ENCODE results near the gene CDK18. TPM values are rescaled to one million over a fixed set of nuclear protein-coding genes. Genes with fewer than 3 reads are reported as not detected.

CDK18 gene
- total RNA-seq, 4 donors from 2014 or later = 13.6 to 22.4 (median 16.9) TPM

DNA sequence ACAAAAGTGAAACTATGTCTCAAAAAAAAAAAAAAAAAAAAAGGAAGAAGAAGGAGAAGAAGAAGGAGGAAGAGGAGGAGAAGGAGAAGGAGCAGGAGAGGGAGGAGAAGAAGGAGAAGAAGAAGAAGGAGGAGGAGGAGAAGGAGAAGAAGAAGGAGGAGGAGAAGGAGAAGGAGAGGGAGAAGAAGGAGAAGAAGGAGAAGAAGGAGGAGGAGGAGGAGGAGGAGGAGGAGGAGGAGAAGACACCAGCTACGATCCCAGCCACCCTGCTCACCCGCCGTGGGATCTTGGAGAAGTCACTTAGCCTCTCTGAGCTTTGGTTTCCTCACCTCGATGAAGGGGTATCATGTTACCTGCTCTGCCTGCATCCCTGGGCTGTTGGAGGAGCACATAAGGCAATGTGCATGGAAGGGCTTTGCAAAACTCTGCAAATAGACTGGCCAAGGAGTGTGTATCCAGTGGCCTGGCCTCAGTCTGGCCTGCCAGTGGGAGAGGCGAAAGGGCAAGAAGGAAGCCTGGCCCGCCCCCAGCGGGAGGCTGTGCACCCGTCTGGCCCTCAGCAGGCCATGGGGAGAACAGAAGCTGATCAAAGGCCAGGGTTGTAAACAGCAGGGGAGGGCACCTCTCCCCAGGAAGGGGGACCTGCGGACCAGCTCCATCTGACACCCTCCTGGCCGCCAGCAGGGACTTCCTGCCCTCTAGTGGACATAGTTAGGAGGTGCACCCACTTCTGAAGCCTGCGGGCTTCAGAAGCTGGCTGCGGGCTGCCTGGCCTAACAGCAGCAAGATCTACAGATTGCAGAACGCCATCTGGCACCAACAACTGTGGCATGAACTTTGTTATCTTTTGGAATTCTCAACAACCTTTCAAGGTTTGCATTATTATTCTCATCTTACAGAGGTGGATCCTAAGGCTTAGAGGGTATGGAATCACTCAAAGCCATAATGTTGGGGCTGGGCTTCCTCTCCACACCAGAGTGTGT, 19.2 kb upstream of the CDK18 start:
- peaks cover 0 to 6% of the 10 kb centered on the region in 2 donors for H3K4me1 ChIP-seq
- intact Hi-C loops (cut with DNase I) = loop anchor here (5.0 kb wide), 3 partner anchors 48 to 133 kb away; no protein-coding TSS in a partner anchor
- no peaks in the 10 kb centered on the region for H3K9me3 ChIP-seq
- DNase-seq = peak; percentile 73 to 74
- no peak overlapping the region for H3K4me3 ChIP-seq (replicated peaks in 1 of 3)
- H3K36me3 ChIP-seq = no peaks in the 10 kb centered on the region
- no peak for TF ChIP-seq POLR2A (IDR thresholded peaks at IDR 0.05)
- TF ChIP-seq CTCF (IDR thresholded peaks at IDR 0.05) = peak; percentile 84 to 96 (median 93)
- no peaks in the 10 kb centered on the region for H3K27me3 ChIP-seq
- 29 to 35% methylated on average over 12 to 13 of the region's 13 CpGs for WGBS, 2 donors
- H3K27ac ChIP-seq = no peak overlapping the region

- Histone ChIP-seq H3K27me3 (no peaks in the 10 kb centered on the region), H3K4me1 (peaks cover 0 to 6% of the 10 kb centered on the region in 2 donors), H3K9me3 (no peaks in the 10 kb centered on the region), H3K36me3 (no peaks in the 10 kb centered on the region), H3K27ac (no peak overlapping the region), H3K4me3 (replicated peaks in 1 of 3) (no peak overlapping the region)
- intact Hi-C loops (cut with DNase I) = loop anchor here (2.0 to 5.0 kb wide), 3 partner anchors 37 to 134 kb away; no protein-coding TSS in a partner anchor
- DNase-seq = no peak
- TF ChIP-seq CTCF (IDR thresholded peaks at IDR 0.05) (no peak), POLR2A (IDR thresholded peaks at IDR 0.05) (no peak)
- whole genome bisulfite sequencing, 2 donors = 91 to 92% methylated on average over 6 of the region's 6 CpGs
These were observed 18.2 kb upstream of the CDK18 start for GRCh38 chr1:205486258-205486657.

DNA sequence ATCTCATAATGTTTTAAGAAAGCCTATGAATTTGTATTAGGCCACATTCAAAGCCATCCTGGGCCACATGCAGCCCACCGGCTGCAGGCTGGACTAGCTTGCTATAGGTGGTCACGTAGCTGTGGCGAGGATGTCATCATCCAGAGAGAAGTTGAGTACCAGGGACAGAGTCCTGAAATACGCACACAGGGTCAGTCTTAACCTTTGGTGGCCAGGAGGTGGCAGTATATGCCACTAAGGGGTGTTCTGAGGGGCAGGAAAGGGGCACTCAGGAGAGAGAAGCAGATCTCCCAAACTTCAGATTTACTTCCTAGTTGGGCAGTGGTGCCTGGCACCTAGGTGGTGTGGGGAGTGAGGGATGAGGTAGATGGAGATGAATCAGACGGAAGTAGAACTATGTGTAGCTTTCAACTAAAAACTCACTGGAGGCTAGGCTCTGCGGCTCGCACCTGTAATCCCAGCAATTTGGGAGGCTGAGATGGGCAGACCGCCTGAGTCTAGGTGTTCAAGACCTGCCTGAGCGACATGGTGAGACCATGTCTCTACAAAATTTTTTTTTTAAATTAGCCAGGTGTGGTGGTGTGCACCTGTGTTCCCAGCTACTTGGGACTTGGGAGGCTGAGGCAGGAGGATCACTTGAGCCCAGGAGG, 16.3 kb upstream of the CDK18 start:
- Histone ChIP-seq H3K27me3 (no peaks in the 10 kb centered on the region), H3K9me3 (no peaks in the 10 kb centered on the region), H3K4me1 (peaks cover 0 to 9% of the 10 kb centered on the region in 2 donors), H3K4me3 (replicated peaks in 1 of 3) (no peak overlapping the region), H3K27ac (no peak overlapping the region), H3K36me3 (no peaks in the 10 kb centered on the region)
- peak; percentile 50 to 60 for DNase-seq
- intact Hi-C loops (cut with DNase I) = loop anchor here (5.0 kb wide), 2 partner anchors 91 to 136 kb away; no protein-coding TSS in a partner anchor
- TF ChIP-seq POLR2A (IDR thresholded peaks at IDR 0.05) = no peak
- peak; percentile 52 to 79 (median 74) for TF ChIP-seq CTCF (IDR thresholded peaks at IDR 0.05)
- whole genome bisulfite sequencing, 2 donors = 38 to 42% methylated on average over 9 of the region's 9 CpGs

GRCh38 chr1:205491794-205492193, 12.7 kb upstream of the CDK18 start:
- Histone ChIP-seq H3K27ac (no peak overlapping the region), H3K9me3 (no peaks in the 10 kb centered on the region), H3K36me3 (no peaks in the 10 kb centered on the region), H3K27me3 (no peaks in the 10 kb centered on the region), H3K4me1 (peaks cover 0 to 10% of the 10 kb centered on the region in 2 donors), H3K4me3 (replicated peaks in 1 of 3) (no peak overlapping the region)
- WGBS, 2 donors = 77 to 90% methylated on average over 3 to 4 of the region's 4 CpGs
- no peak for DNase-seq
- TF ChIP-seq CTCF (IDR thresholded peaks at IDR 0.05) (no peak), POLR2A (IDR thresholded peaks at IDR 0.05) (no peak)
- intact Hi-C loops (cut with DNase I) = no loop called here

Measured in thyroid gland (tissue), 4 donors.